H1 (cell line): ENCODE results near the gene RBM20. TPM values are rescaled to one million over a fixed set of nuclear protein-coding genes. Genes with fewer than 3 reads are reported as not detected.
A peak's percentile ranks its signal among the peaks of the same experiment; 100 is the strongest.

Source experiments
- CTCF ChIA-PET: fragments of 300-600 bp; sonication (Branson Sonifier 250); formaldehyde crosslinking; loops from one replicate; lab custom pipeline; 2021; ENCODE audit not compliant: partially characterized antibody; lab: Charles Lee
- POLR2A ChIA-PET: fragments of 300-600 bp; sonication (Branson Sonifier 250); formaldehyde crosslinking; loops from one replicate; lab custom pipeline; 2021; ENCODE audit warnings: inconsistent platforms; ENCODE audit not compliant: partially characterized antibody; lab: Charles Lee
- DNase-seq, 2 experiments: peaks; one replicate each; pipeline versions ENCODE4 v3.0.0 to v3.0.0-alpha.2; 2010 to 2022; ENCODE audit warnings: low spot score in 2 of 2, low read depth in 1 of 2, mixed read lengths in 1 of 2
- FAIRE-seq: peaks from 2 replicates; lab custom pipeline; 2011; peaks lifted over from hg19 to GRCh38; lab: Jason Lieb, UNC
- H2AFZ ChIP-seq: 2 replicates; pipeline ENCODE4 v1.8.1; 2012; ENCODE audit warnings: low read length, inconsistent platforms
- H2AK5ac ChIP-seq: 2 replicates; pipeline ENCODE4 v1.6.1; 2013; ENCODE audit warnings: low read depth, low read length
- H2BK120ac ChIP-seq: replicated peaks from 2 replicates; pipeline ENCODE3; 2013; ENCODE audit warnings: low read depth, low read length, inconsistent platforms
- H2BK12ac ChIP-seq: 2 replicates; pipeline ENCODE4 v1.6.1; 2013; ENCODE audit warnings: low read depth, low read length
- H2BK15ac ChIP-seq: 2 replicates; pipeline ENCODE4 v1.6.1; 2013; ENCODE audit warnings: low read length
- H2BK20ac ChIP-seq: 2 replicates; pipeline ENCODE4 v1.6.1; 2013; ENCODE audit warnings: low read length
- H2BK5ac ChIP-seq: 2 replicates; pipeline ENCODE4 v1.6.1; 2013; ENCODE audit warnings: low read depth, low read length
- H3K14ac ChIP-seq: 2 replicates; pipeline ENCODE4 v1.6.1; 2013; ENCODE audit warnings: inconsistent platforms; ENCODE audit not compliant: insufficient read length
- H3K18ac ChIP-seq: 2 replicates; pipeline ENCODE4 v1.6.1; 2013; ENCODE audit warnings: low read length; ENCODE audit errors: extremely low read depth
- H3K23ac ChIP-seq: 2 replicates; pipeline ENCODE4 v1.6.1; 2013; ENCODE audit warnings: inconsistent platforms; ENCODE audit not compliant: insufficient read length
- H3K23me2 ChIP-seq: 2 replicates; pipeline ENCODE4 v1.6.1; 2013; ENCODE audit warnings: low read depth, low read length
- H3K27ac ChIP-seq: 2 replicates; pipeline ENCODE4 v1.6.1; 2011; ENCODE audit warnings: low read depth, low read length, inconsistent platforms
- H3K27me3 ChIP-seq, 4 experiments: replicated peaks in 1 of 4; 1 replicate in 1 of 4; 2 replicates in 3 of 4; pipeline versions ENCODE4 v1.6.1 to v1.8.1; 2011 to 2013; ENCODE audit warnings: low read length in 3 of 4, mild to moderate bottlenecking in 3 of 4, inconsistent platforms in 2 of 4, mixed read lengths in 2 of 4, moderate library complexity in 1 of 4; ENCODE audit not compliant: control insufficient read depth in 3 of 4, insufficient read depth in 3 of 4; ENCODE audit errors: extremely low read depth in 1 of 4
- H3K36me3 ChIP-seq, 4 experiments: 2 replicates each; pipeline versions ENCODE4 v1.6.1 to v1.8.1; 2011 to 2013; ENCODE audit warnings: mild to moderate bottlenecking in 4 of 4, low read length in 3 of 4, moderate library complexity in 2 of 4, control low read depth in 1 of 4, inconsistent platforms in 1 of 4; ENCODE audit not compliant: insufficient read depth in 4 of 4, control insufficient read depth in 2 of 4
- H3K4ac ChIP-seq: replicated peaks from 2 replicates; pipeline ENCODE3; 2013; ENCODE audit warnings: low read length, low read depth, mixed read lengths, inconsistent platforms; ENCODE audit not compliant: insufficient read length
- H3K4me1 ChIP-seq, 4 experiments: replicated peaks in 1 of 4; 1 replicate in 1 of 4; 2 replicates in 3 of 4; pipeline versions ENCODE4 v1.6.1 to v1.8.1; 2011 to 2013; ENCODE audit warnings: low read length in 3 of 4, inconsistent platforms in 2 of 4, mixed read lengths in 1 of 4; ENCODE audit not compliant: insufficient read depth in 4 of 4, control insufficient read depth in 3 of 4
- H3K4me2 ChIP-seq, 2 experiments: 2 replicates each; pipeline versions ENCODE4 v1.6.1 to v1.8.1; 2011 to 2013; ENCODE audit warnings: low read depth in 2 of 2, low read length in 2 of 2, control low read depth in 1 of 2, inconsistent platforms in 1 of 2, mild to moderate bottlenecking in 1 of 2; ENCODE audit not compliant: insufficient read depth in 1 of 2
- H3K4me3 ChIP-seq, 4 experiments: fragments of 200-600, 300-600 bp in 1 of 4; sonication (generic), shearing (Covaris generic), sonication (Bioruptor Twin) in 1 of 4; 2 replicates each; pipeline versions ENCODE4 v1.5.1 to v1.8.1; 2011 to 2016; ENCODE audit warnings: low read length in 4 of 4, low read depth in 3 of 4, control low read depth in 2 of 4, inconsistent platforms in 2 of 4, mild to moderate bottlenecking in 2 of 4, mixed read lengths in 1 of 4, moderate library complexity in 1 of 4; ENCODE audit not compliant: insufficient read depth in 2 of 4; ENCODE audit errors: extremely low read depth in 1 of 4
- H3K56ac ChIP-seq: replicated peaks from 2 replicates; pipeline ENCODE3; 2013; ENCODE audit warnings: low read depth, mild to moderate bottlenecking, mixed read lengths, low read length, inconsistent platforms; ENCODE audit not compliant: insufficient read length
- H3K79me1 ChIP-seq: 2 replicates; pipeline ENCODE4 v1.6.1; 2013; ENCODE audit warnings: low read depth, low read length, control low read depth
- H3K79me2 ChIP-seq, 2 experiments: 2 replicates each; pipeline versions ENCODE4 v1.6.1 to v1.8.1; 2012 to 2013; ENCODE audit warnings: low read length in 2 of 2, mild to moderate bottlenecking in 2 of 2, inconsistent platforms in 1 of 2; ENCODE audit not compliant: insufficient read depth in 2 of 2, control insufficient read depth in 1 of 2
- H3K9ac ChIP-seq, 4 experiments: replicated peaks in 1 of 4; 1 replicate in 1 of 4; 2 replicates in 3 of 4; pipeline versions ENCODE4 v1.6.1 to v1.8.1; 2011 to 2013; ENCODE audit warnings: low read depth in 3 of 4, low read length in 3 of 4, control low read depth in 2 of 4, mild to moderate bottlenecking in 2 of 4, moderate library complexity in 2 of 4, inconsistent platforms in 1 of 4; ENCODE audit errors: extremely low read depth in 1 of 4
- H3K9me3 ChIP-seq, 2 experiments: 2 replicates each; pipeline versions ENCODE4 v1.6.1 to v1.8.1; 2012 to 2013; ENCODE audit warnings: mild to moderate bottlenecking in 2 of 2, moderate library complexity in 2 of 2, control low read depth in 1 of 2, inconsistent platforms in 1 of 2, low read depth in 1 of 2, low read length in 1 of 2, mixed read lengths in 1 of 2; ENCODE audit not compliant: insufficient read depth in 2 of 2
- H4K20me1 ChIP-seq, 2 experiments: replicated peaks in 1 of 2; 2 replicates each; pipeline versions ENCODE3 to v1.8.1; 2011 to 2013; ENCODE audit warnings: inconsistent platforms in 2 of 2, low read length in 2 of 2, mild to moderate bottlenecking in 1 of 2; ENCODE audit not compliant: insufficient read depth in 2 of 2, control insufficient read depth in 1 of 2
- H4K5ac ChIP-seq: 2 replicates; pipeline ENCODE4 v1.6.1; 2013; ENCODE audit warnings: low read length, low read depth, mixed read lengths, inconsistent platforms; ENCODE audit not compliant: insufficient read length
- H4K8ac ChIP-seq: 2 replicates; pipeline ENCODE4 v1.8.0; 2013; ENCODE audit warnings: mild to moderate bottlenecking, moderate library complexity, low read length, inconsistent platforms; ENCODE audit not compliant: insufficient read depth; ENCODE audit errors: extremely low read depth
- H4K91ac ChIP-seq: replicated peaks from 2 replicates; pipeline ENCODE3; 2013; ENCODE audit warnings: low read length, mixed read lengths, inconsistent platforms; ENCODE audit not compliant: insufficient read length
- ATF2 ChIP-seq: IDR thresholded peaks from 2 replicates; pipeline ENCODE4 v1.6.1; 2012; ENCODE audit warnings: low read length, inconsistent platforms
- HDAC6 ChIP-seq: IDR thresholded peaks from one replicate; pipeline ENCODE4 v1.7.1; 2012; ENCODE audit warnings: low read depth, mild to moderate bottlenecking, inconsistent platforms, low read length, moderate library complexity
- SUZ12 ChIP-seq: fragments of 200-600 bp; sonication (generic); IDR thresholded peaks from 2 replicates; pipeline ENCODE4 v1.6.1; 2012; ENCODE audit warnings: mild to moderate bottlenecking, inconsistent platforms, low read length, moderate library complexity, mixed read lengths
- YY1 ChIP-seq: IDR thresholded peaks from 2 replicates; pipeline ENCODE4 v1.6.1; 2011; ENCODE audit warnings: low read depth, mild to moderate bottlenecking, low read length
- WGBS, 2 experiments: shearing (Covaris generic) in 1 of 2; methylation state at CpG; one replicate each; pipeline versions ENCODE4 v1.1.6 to v1.1.7; 2013 to 2015; ENCODE audit warnings: low lambda C conversion rate in 2 of 2, mixed read lengths in 2 of 2, inconsistent platforms in 1 of 2, low coverage in 1 of 2, missing lambda C conversion rate in 1 of 2; ENCODE audit not compliant: insufficient replicate concordance in 2 of 2, insufficient coverage in 1 of 2, insufficient read length in 1 of 2; ENCODE audit errors: extremely low coverage in 1 of 2, missing lambda C conversion rate in 1 of 2; 5-methylcytosine and 5-hydroxymethylcytosine counted together
- polyA plus RNA-seq, 7 experiments: library from polyadenylated mRNA; depleted of rRNA in 3 of 7; stranded (reverse) in 5 of 7; unstranded in 2 of 7; fragments of >200 nt in 5 of 7; fragments of 200-250 nt in 2 of 7; gene quantifications; 1 replicate in 5 of 7; 2 replicates in 1 of 7; 4 replicates in 1 of 7; pipeline versions ENCODE4 v1.2.1 to v1.2.3, GENCODE V29; 2011 to 2013; ENCODE audit warnings: missing spikeins in 2 of 7, mixed read lengths in 2 of 7
- total RNA-seq: library from RNA; stranded (reverse); fragmentation: NEBNext Ultra II Directional; extraction: Animal tissue kit (Norgen Biotek cat#: 25700); gene quantifications from 2 replicates; pipeline ENCODE4 v1.2.1, GENCODE V29; 2021

RBM20 gene
- total and polyA plus RNA-seq, 2 of the 8 experiments (the other 6 are each of a cell fraction or from before 2014, with no cell fraction given): 0.05 to 0.63 TPM

DNA sequence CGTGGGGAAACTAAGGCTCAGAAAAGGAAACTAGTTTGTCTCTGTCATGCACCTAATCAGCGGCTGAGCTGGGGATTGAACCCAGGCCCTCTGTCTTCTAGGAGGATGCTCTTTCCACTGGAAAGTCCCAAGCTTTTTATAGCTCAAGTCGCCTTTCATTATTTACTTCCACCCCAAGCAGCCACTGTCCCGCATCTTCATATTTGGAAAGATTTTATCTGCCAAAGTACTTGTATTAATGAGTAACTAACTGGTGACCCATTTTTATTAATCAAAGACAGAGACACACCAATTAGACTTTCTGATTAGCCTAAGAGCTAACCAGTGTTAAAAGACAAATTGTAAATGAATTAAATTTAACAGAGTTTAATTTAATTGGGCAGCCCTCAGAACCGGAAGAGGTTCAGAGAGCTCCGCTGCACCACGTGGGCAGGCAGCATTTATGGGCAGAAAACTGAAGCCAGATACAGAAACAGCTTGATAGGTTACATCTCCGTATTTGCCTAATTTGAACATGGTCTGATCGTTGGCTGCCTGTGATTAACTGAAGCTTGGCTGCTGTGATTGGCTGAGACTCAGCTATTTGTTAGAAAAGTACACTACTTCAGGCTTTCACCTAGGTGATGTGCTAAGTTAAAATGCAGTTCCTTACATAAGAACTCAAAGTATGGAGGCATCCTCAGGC is 149.1 kb downstream of the RBM20 start:
- Histone ChIP-seq H2BK15ac (no peak overlapping the region), H2BK20ac (no peak overlapping the region), H3K4me2 (no peak overlapping the region), H2AK5ac (no peak overlapping the region), H4K8ac (no peak overlapping the region), H3K9ac (no peak overlapping the region), H3K4me1 (no peaks in the 10 kb centered on the region), H3K23ac (no peak overlapping the region), H4K91ac (no peak overlapping the region), H3K9me3 (no peaks in the 10 kb centered on the region), H3K56ac (no peak overlapping the region), H3K79me1 (no peaks in the 10 kb centered on the region), H4K20me1 (no peaks in the 10 kb centered on the region), H3K79me2 (no peaks in the 10 kb centered on the region; a peak in 1 of 4 replicates), H2BK12ac (no peak overlapping the region), H3K18ac (no peak overlapping the region), H2BK120ac (no peak overlapping the region), H3K27ac (no peak overlapping the region), H3K4me3 (no peak overlapping the region), H3K14ac (no peak overlapping the region), H3K4ac (no peak overlapping the region), H3K36me3 (no peaks in the 10 kb centered on the region), H3K27me3 (no peaks in the 10 kb centered on the region), H2AFZ (peak overlapping the region; percentile 64; the same call in 1 of the 2 replicates), H2BK5ac (no peak overlapping the region), H3K23me2 (no peaks in the 10 kb centered on the region), H4K5ac (no peak overlapping the region)
- ChIA-PET CTCF (interaction anchor here (0.7 to 4.1 kb wide), 3 partner anchors 10 to 16 kb away, joined by 3 to 29 read pairs (median 5); no protein-coding TSS in a partner anchor), POLR2A (no interaction called here)
- TF ChIP-seq ATF2: no peak
- TF ChIP-seq YY1: no peak
- TF ChIP-seq HDAC6: no peak
- TF ChIP-seq SUZ12: no peak
- no peak for DNase-seq
- WGBS, 2 experiments: 83% methylated on average over 9 of the region's 9 CpGs; no CpG with 5 or more reads in 1 of the 2 experiments
- no peak for FAIRE-seq
